Uterus (tissue), 2 donors: ENCODE measurements around the gene PRORP.

Experiments used
- CTCF ChIP-seq, 4 experiments: fragments of 200-600 bp in 2 of 4; fragments of 450-650 bp in 2 of 4; sonication (generic) in 2 of 4; IDR thresholded peaks; one replicate each; pipeline ENCODE4 v1.5.1; 2016 to 2019; ENCODE audit warnings: antibody characterized with exemption in 4 of 4, mild to moderate bottlenecking in 2 of 4, moderate library complexity in 1 of 4
- POLR2A ChIP-seq, 2 donors: fragments of 450-650 bp; IDR thresholded peaks; one replicate each; pipeline ENCODE4 v1.6.1; 2016; ENCODE audit warnings: antibody characterized with exemption in 2 of 2, mild to moderate bottlenecking in 1 of 2, moderate library complexity in 1 of 2

GRCh38 chr14:35088514-35088913 is 33.8 kb upstream of the PRORP start:
- TF ChIP-seq POLR2A (IDR thresholded peaks at IDR 0.05) (no peak), CTCF (IDR thresholded peaks at IDR 0.05) (no peak)
